Mesothelial cell of epicardium (in vitro differentiated cells): ENCODE results near the gene IRX2. TPM values are rescaled to one million over a fixed set of nuclear protein-coding genes. Genes with fewer than 3 reads are reported as not detected.

ENCODE experiments used
- DNase-seq, 2 experiments: peaks; one replicate each; pipeline ENCODE4 v3.0.0; 2021; ENCODE audit warnings: low spot score in 2 of 2; ENCODE audit not compliant: unreplicated experiment in 2 of 2
- H3K27ac Mint-ChIP-seq: 2 replicates; pipeline ENCODE4 v1.8.0; 2021; ENCODE audit warnings: mixed read lengths
- H3K27me3 Mint-ChIP-seq: 2 replicates; pipeline ENCODE4 v1.8.0; 2021; ENCODE audit warnings: low read depth, mixed read lengths
- H3K36me3 Mint-ChIP-seq: 2 replicates; pipeline ENCODE4 v1.8.0; 2021; ENCODE audit warnings: mixed read lengths
- H3K4me1 Mint-ChIP-seq: 2 replicates; pipeline ENCODE4 v1.8.0; 2021; ENCODE audit warnings: mixed read lengths
- H3K4me3 Mint-ChIP-seq: 2 replicates; pipeline ENCODE4 v1.8.0; 2021; ENCODE audit warnings: mild to moderate bottlenecking, moderate library complexity, mixed read lengths
- H3K9me3 Mint-ChIP-seq: 2 replicates; pipeline ENCODE4 v1.8.0; 2021; ENCODE audit warnings: mixed read lengths
- CTCF ChIP-seq: fragments of 200-600 bp; sonication (generic); IDR thresholded peaks from one replicate; pipeline ENCODE4 v1.5.0; 2021; ENCODE audit warnings: antibody characterized with exemption; ENCODE audit not compliant: unreplicated experiment
- total RNA-seq: library from RNA; stranded (reverse); gene quantifications from 3 replicates; pipeline ENCODE4 v1.2.1, GENCODE V29; 2021

IRX2 gene
- total RNA-seq, 1 donor from 2014 or later = 30.3 TPM

- Mint-ChIP-seq H3K9me3 (no peaks in the 10 kb centered on the region), H3K36me3 (peaks cover 4% of the 10 kb centered on the region), H3K27me3 (peaks cover 80% of the 10 kb centered on the region), H3K27ac (no peak overlapping the region), H3K4me3 (no peak overlapping the region), H3K4me1 (peaks cover 37% of the 10 kb centered on the region)
- no peak for TF ChIP-seq CTCF
- peak in 1 of 2 experiments; percentile 38 for DNase-seq
Observed at GRCh38 chr5:2740876-2741555, 10.5 kb downstream of the IRX2 start.

GRCh38 chr5:2740051-2740875, 11.2 kb downstream of the IRX2 start:
- no peak for TF ChIP-seq CTCF
- H3K36me3 Mint-ChIP-seq = peaks cover 3% of the 10 kb centered on the region
- no peaks in the 10 kb centered on the region for H3K9me3 Mint-ChIP-seq
- H3K27me3 Mint-ChIP-seq = peaks cover 80% of the 10 kb centered on the region
- H3K4me3 Mint-ChIP-seq = peak overlapping the region; percentile 63
- no peak overlapping the region for H3K27ac Mint-ChIP-seq
- H3K4me1 Mint-ChIP-seq = peaks cover 33% of the 10 kb centered on the region
- DNase-seq = peak in 1 of 2 experiments; percentile 36

GRCh38 chr5:2739360-2740050, 12.0 kb downstream of the IRX2 start:
- Mint-ChIP-seq H3K27ac (no peak overlapping the region), H3K27me3 (peaks cover 81% of the 10 kb centered on the region), H3K36me3 (peaks cover 3% of the 10 kb centered on the region), H3K4me1 (peaks cover 26% of the 10 kb centered on the region), H3K9me3 (no peaks in the 10 kb centered on the region), H3K4me3 (peak overlapping the region; percentile 63)
- TF ChIP-seq CTCF = no peak
- peak in 1 of 2 experiments; percentile 52 for DNase-seq

- DNase-seq = peak in 1 of 2 experiments; percentile 39
- no peak overlapping the region for H3K27ac Mint-ChIP-seq
- peaks cover 3% of the 10 kb centered on the region for H3K36me3 Mint-ChIP-seq
- TF ChIP-seq CTCF = no peak
- peak overlapping the region; percentile 63 for H3K4me3 Mint-ChIP-seq
- H3K4me1 Mint-ChIP-seq = peaks cover 19% of the 10 kb centered on the region
- peaks cover 83% of the 10 kb centered on the region for H3K27me3 Mint-ChIP-seq
- H3K9me3 Mint-ChIP-seq = no peaks in the 10 kb centered on the region
Observed at GRCh38 chr5:2738700-2739359, 12.6 kb downstream of the IRX2 start.

GRCh38 chr5:2738156-2738699, 13.2 kb downstream of the IRX2 start:
- Mint-ChIP-seq H3K4me3 (peak overlapping the region; percentile 36), H3K27ac (no peak overlapping the region), H3K36me3 (peaks cover 3% of the 10 kb centered on the region), H3K27me3 (peaks cover 85% of the 10 kb centered on the region), H3K9me3 (no peaks in the 10 kb centered on the region), H3K4me1 (peaks cover 15% of the 10 kb centered on the region)
- no peak for TF ChIP-seq CTCF
- DNase-seq = no peak
